GM18498 (cell line): ENCODE data around the gene DDX56.

ENCODE experiments used
- ATAC-seq: cut with Tn5 transposase; IDR thresholded peaks from one replicate; pipeline ENCODE4 v1.9.1; 2021; ENCODE audit warnings: mild to moderate bottlenecking, moderate library complexity; ENCODE audit not compliant: unreplicated experiment

DDX56 gene, protein sequence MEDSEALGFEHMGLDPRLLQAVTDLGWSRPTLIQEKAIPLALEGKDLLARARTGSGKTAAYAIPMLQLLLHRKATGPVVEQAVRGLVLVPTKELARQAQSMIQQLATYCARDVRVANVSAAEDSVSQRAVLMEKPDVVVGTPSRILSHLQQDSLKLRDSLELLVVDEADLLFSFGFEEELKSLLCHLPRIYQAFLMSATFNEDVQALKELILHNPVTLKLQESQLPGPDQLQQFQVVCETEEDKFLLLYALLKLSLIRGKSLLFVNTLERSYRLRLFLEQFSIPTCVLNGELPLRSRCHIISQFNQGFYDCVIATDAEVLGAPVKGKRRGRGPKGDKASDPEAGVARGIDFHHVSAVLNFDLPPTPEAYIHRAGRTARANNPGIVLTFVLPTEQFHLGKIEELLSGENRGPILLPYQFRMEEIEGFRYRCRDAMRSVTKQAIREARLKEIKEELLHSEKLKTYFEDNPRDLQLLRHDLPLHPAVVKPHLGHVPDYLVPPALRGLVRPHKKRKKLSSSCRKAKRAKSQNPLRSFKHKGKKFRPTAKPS

DNA sequence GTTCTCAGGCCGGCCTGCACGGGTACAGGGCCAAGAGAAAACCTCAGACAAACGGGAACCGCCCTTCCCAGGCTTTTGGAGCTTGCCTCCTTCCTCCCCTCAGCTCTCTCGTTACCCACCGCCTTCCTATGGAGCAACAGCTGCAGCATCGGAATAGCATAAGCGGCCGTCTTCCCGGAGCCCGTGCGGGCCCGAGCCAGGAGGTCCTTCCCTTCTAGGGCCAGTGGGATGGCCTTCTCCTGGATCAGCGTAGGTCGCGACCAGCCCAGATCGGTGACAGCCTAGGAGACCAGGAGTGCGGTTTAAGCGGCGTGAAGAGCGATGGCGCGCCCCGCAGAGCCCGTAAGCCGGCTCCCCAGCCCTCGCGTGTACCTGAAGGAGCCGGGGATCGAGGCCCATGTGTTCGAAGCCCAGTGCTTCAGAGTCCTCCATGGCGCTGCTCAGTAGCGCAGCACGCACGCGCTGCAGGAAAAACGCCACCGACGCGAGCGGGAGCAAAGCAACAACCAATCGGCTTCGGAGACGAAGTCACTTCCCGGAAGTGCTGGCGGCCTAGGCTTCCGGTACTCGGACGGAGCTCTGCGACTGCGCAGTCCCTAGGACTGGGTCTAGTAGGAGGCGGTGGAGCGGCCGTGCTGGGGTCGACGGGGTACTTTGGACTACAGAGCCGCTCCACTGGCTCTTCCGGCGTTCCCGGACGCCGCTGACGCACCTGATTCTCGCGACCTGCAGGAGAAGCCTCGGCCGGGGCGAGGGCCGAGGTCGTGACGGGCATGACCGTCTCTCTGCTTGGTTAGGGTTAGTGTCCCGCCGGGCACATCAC, at the start of gene DDX56:
Gene DDX56 (minus strand): TSS at position 445 of the 823 bp plus-strand sequence. CDS start 13 bp downstream, at position 432.
- peak; percentile 95 for ATAC-seq

DNA sequence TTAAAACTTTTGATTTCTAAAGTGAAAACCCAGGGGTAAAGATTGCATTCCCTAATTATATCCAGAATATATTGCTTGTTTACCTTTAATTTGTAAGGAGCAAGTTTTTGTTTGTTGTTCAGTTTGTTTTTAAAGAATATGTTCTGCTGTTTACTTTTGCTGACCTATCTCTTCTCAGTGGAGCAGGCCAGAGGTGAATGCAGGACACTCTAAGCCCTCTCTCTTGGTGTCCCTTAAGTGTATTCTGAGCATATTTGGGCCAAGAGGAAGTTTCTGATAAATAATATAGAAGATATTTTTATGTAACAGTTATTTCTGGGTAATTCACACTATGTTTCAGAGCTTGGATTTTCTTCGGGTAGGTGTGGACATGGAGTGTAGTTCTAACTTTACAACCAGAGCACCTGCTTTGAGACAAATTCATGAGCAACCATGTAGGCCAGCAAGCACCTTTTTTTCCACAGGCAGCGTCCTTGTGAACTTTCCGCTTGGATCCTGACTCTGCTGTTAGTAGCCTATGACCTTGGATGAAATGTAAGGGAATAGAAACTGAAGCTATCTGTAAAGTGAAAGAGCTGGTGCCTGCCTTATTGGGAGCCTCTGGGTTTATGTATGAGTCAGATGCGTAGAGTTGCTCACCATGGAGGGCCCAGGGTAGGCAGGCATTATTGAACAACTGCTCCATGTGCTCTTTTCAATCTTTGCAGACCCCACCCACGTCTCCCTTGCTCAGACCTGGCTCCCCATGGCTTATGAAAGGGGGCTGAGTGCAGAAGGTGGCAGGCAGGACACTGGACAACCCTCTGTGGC, 48.8 kb upstream of the DDX56 start:
- ATAC-seq, result peak; percentile 69

DNA sequence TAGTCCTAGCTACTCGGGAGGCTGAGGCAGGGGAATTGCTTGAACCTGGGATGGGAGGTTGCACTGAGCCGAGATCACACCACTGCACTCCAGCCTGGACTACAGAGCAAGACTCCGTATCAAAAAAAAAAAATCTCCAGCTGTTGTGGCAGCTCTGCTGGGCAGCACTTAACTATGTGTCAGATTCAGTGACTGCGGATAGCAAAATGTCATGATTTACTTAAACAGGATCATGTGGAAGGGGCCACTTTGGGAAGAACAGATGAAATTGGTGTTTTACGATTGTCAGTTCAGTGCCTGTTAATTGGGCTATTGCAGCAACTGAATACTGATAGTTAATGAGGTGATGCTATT, 48.0 kb upstream of the DDX56 start:
- no peak for ATAC-seq

DNA sequence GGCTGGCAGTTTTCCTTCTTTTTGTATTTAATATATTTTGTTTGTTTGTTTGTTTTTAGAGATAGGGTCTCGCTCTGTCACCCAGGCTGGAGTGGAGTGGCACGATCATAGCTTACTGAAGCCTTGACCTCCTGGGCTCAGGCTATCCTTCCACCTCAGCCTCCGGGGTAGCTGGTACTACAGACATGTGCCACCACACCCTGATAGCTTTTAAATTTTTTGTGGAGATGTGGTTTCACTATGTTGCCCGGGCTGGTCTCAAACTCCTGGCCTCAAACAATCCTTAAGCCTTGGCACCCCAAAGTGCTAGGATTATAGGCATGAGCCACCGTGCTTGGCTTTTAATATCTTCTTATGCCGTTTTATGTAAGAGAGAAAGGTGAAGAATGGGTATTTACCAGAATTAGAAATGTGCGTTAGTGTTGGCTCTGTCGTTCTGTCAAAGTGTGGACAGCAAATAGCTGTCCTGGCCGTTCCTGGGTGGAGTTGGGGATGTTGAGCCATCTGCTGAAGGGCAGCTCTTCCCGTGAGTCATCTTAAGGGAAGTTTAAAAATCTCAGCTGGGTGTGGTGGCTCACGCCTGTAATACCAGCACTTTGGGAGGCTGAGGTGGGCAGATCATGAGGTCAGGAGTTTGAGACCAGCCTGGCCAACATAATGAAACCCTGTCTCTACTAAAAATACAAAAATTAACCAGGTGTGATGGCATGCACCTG, 47.5 kb upstream of the DDX56 start:
- ATAC-seq, result no peak

DNA sequence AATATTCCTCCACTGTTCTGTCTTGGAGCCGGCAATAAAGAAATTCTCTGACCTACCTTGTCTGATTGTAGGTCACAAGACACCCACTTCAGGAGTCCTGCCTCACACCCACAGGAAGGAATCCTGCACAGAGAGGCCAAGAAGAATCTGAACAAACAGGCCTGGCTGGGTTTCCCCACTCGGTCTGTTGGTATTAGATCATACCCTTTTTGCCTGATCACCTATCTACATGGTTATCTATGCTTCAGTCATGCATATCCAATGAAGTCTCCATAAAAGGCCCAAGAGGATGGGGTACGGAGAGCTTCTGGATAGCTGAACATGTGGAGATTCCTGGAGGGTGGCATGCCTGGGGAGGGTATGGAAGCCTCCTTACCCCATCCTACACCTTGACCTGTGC, 45.0 kb upstream of the DDX56 start:
- no peak for ATAC-seq

DNA sequence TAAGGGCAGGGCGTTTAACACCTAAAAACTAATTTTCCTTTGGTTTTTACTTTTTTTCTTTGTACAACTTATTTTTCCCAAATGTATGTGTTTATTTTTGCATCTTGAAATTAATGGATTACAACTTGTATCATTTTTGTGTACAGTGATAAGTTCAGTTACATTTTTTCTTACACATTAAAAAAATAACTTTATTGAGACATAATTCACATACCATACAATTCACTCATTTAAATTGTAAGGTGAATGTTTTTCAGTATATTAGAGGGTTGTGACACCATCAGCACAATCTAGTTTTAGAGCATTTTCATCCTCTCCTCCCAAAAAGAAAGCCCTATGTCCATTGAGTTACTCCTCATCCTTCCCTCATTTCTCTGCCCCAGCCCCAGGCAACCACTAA, 44.3 kb upstream of the DDX56 start:
- no peak for ATAC-seq

DNA sequence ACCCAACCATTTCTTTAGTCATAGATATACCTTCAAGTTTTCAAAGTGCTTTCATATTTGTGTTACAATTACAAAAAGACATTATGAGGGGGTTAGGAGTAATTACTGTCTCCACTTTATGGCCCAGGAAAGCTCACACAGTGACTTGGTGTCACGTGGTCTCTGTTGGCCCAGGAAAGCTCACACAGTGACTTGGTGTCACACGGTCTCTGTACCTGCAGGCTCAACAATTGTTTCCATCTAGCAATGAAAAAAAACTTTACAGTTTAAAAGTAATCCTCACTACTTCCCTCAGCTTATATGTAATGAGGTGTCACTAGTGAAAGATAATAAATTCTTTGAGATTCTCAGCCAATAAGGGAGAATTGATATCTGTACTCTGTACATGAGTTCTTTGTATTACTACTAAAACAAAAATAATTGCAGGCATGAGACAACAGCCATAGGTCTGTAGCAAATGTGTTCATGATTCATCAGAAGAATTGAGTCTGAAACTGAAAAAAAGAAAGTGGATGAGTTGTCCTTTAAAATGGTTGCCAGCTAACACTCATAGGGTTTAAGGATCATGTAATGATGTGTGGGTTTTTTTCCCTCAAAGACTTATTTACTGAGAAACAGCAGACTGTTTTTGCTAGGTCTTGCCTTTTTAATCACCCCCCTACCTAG, 43.6 kb upstream of the DDX56 start:
- ATAC-seq, result no peak

DNA sequence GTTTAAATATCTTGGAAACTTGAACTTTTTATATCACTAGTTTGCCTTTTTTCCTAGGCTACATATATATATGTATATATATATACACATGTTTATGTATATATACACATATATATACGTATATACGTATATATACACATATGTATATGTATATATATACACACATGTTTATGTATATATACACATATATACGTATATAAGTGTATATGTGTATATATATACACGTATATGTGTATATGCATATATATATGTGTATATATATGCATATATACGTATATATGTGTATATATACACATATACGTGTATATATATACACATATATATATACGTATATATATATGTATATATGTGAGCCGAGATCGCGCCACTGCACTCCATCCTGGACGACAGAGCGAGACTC, 42.8 kb upstream of the DDX56 start:
- no peak for ATAC-seq

DNA sequence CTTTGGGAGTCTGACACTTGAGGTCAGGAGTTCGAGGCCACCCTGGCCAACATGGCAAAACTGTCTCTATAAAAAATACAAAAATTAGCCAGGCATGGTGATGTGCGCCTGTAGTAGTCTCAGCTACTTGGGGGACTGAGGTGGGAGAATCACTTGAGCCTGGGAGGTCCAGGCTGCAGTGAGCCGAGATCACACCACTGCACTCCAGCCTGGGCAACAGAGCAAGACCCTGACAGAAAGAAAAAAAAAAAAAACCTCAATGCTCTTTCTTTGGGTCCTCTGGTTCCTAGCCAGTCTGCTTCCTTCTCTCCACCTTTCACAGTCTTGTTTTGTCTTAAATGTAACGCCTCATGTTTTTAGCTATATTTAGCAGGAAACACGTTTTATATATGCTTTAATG, 42.1 kb upstream of the DDX56 start:
- no peak for ATAC-seq

DNA sequence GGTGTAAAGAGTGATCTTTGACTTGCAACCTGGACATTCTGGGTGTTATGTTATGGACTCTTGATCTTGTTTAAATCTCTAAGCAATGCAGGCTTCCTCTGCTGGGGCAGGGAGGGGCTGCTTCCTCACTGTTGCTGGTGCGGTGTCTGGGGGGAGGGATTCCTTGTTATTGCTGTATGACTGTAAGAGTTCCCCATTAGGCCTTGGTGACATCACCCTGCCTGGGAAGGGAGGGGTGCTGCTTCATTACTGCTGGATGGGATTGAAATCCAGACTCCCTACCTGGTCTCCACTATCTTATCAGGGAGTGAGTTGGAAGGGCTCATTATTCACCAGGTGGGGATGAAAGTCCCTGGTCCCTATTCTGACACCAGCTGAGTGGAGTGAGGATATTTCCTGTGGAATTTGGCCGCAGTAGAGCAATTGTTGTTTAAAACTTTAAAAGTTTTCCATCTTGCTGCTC, 41.5 kb upstream of the DDX56 start:
- no peak for ATAC-seq

DNA sequence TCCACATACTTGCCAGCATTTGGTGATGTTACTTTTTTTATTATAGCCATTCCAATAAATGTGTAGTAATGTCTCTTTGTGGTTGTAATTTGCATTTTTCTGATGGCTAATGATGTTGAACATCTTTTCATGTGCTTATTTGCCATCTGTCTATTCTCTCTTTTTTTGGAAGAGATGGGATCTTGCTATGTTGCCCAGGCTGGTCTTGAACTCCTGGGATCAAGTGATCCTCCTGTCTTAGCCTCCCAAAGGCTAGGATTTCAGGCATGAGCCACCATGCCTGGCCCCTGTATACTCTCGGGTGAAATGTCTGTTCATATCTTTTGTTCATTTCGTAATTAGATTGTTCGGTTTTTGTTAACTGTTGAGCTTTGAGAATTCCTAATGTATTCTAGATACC, 36.1 kb upstream of the DDX56 start:
- no peak for ATAC-seq

DNA sequence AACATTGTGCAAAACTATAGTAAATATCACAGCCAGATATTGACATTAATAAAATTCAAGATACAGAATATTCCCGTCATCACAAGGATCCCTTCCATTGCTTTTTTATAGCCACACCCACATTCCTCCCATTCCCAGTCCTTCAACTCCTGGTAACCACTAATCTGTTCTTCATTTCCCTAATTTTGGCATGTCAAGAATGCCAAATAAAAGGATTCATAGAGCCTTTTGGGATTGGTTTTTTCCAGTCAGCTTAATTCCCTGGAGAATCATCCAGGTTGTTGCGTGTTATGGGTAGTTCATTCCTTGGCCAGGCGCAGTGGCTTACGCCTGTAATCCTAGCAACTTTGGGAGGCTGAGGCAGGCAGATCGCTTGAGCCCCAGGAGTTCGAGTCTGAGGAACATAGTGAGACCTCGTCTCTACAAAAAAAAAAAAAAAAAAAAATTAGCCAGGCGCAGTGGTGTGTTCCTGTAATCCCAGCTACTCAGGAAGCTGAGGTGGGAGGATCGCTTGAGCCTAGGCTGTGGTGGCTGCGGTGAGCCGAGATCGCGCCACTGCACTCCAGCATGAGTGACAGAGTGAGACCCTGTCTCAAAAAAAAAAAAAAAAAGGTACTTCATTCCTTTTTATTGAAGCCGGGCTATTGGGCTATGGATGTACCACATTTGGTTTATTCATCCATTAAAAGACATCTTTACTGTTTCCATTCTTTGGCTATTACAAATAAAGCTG, 35.4 kb upstream of the DDX56 start:
- ATAC-seq, result no peak

DNA sequence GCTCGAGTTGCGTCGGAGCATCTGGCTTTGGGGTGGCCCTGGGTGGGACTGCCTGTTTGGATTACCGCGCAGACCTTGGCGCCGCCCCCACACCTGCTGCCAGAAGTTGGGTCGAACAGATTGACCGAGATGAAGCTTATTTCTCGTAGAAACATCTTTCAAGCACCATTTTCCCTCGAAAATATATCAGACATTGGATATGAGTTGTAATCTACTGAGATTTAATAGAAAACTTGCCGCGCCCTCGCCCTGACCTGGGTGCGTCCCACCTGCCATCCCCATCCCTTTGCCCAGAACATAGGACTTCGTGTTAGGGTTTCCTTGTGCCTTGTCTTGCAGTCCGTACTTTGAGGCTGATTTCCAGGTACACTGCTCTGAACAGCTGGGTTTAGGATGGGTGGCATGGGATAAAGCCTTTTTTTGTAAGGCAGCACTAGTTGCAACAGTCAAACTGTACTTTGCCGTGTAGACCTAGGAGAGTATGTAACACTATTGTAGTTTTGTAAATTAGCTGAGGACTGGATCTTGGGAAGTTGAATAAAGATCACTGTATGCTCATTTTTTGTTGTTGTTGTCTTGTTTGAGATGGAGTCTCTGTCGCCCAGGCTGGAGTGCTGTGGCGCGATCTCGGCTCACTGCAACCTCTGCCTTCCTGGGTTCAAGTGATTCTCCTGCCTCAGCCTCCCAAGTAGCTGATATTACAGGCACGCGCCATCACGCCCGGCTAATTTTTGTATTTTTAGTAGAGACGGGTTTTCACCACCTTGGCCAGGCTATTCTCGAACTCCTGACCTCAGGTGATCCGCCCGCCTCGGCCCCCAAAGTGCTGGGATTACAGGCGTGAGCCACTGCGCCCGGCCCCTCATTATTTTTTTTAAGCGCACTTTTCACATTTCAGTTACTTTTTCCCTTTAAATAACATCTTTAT, 33.7 kb upstream of the DDX56 start:
- ATAC-seq, result no peak

DNA sequence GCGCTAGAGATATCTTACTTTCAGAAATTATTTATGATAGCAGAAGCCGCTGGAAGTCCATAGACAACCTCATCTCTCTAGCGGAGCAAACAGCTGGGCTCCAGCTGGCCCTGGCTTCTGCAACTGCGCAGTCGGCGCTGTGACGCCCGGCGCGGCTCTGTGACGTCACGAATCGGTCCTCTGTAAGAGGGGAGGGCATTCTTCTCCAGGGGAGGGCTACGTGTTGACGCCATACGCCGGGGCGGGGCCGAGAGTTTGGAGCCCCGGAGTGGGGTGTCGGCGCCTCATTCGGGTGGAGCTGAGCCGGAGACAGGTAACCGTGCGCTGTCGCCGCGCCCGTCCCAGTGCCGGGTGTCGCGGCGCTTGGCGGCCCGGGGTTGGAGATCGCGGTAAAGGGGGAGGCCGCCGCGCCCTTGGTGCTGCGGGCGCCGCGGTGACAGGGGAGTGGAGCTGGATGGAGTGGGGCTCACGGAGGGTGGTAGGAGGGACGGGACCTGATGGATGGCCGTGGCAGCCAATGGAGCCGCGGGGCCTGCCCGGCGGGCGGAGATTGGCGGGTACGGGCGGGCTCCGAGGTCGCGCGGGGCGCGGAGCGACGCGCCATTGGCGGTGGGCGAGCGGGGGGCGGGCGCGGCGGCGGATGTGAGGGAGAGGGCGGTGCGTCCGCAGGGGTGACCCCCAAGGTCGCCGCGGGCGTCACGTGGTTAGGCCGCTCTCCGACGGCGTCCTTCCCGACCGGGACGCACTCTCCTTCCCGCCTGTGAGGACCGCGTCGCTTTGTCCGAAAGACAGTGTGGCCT, 32.8 kb upstream of the DDX56 start, which contains the start of gene OGDH:
Gene OGDH (plus strand): TSS at position 287 of the 800 bp plus-strand sequence. CDS start 17,717 bp downstream, outside the sequence.
- peak; percentile 95 for ATAC-seq

DNA sequence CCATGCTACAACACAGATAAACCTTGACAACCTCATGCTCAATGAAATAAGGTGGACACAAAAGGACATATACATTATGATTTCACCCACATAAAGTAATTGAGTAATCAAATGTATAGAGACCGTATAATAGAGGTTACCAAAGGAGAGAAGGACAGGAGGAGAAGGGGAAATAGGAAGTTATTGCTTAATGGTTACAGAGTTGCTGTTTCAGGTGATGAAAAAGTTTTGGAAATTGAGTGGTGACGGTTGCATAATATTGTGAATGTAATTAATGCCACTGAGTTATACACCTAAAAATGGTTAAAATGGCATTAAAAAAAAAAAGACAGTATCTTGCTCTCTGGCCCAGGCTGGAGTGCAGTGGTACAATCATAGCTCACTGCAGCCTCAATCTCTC, 31.2 kb upstream of the DDX56 start:
- ATAC-seq, result no peak

DNA sequence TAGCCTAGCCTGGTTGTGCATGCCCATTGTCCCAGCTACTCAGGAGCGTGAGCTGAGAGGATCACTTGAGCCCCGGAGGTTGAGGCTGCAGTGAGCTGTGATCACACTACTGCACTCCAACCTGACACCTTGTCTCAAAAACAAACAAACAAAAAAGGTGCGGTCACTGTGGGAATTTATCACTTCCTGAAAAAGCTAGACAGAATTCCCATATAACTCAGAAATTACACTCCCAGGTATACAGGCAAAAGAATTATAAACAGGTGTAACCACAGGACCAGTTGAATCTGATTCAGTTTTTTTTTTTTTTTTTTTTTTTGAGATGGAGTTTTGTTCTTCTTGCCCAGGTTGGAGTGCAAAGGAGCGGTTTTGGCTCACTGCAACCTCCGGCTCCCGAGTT, 29.5 kb upstream of the DDX56 start:
- ATAC-seq, result no peak

DNA sequence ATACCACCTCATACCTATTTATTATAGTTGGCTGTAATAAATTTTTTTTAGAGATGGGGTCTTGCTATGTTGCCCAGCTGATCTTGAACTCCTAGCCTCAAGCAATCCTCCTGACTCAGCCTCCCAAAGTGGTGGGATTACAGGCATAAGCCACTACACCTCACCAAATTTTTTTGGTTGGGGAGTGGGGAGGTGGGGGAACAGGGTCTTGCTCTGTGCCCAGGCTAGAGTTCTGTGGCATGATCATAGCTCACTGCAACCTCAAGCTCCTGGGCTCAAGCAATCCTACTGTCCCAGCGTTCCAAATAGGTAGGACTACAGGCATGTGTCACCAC, 28.8 kb upstream of the DDX56 start:
- ATAC-seq, result no peak
